Stimulated activated naive B cell treated with anti-CD40 and anti-IgM and Interleukin-4, amounts not matched to agents 10 μg/mL and 1 μg/mL and 100 μg/mL, for 72 hours (primary cell): ENCODE data around the gene ASB6.

Source experiments
- ATAC-seq, 2 donors: fragments of 150-1000 bp; cut with Tn5 transposase; replicated peaks; 2 replicates each; pipeline ENCODE4 v1.10.0; 2021; ENCODE audit warnings: moderate library complexity in 1 of 2
- DNase-seq: peaks from one replicate; pipeline ENCODE4 v3.0.0; 2021
- H3K27ac Mint-ChIP-seq: one replicate; pipeline ENCODE4 v1.8.0; 2022; ENCODE audit warnings: mild to moderate bottlenecking, mixed read lengths
- H3K27me3 Mint-ChIP-seq, 2 donors: one replicate each; pipeline ENCODE4 v1.8.0; 2022; ENCODE audit warnings: mixed read lengths in 2 of 2
- H3K36me3 Mint-ChIP-seq, 2 donors: one replicate each; pipeline ENCODE4 v1.8.0; 2022; ENCODE audit warnings: mixed read lengths in 2 of 2, mild to moderate bottlenecking in 1 of 2
- H3K4me1 Mint-ChIP-seq, 2 donors: one replicate each; pipeline ENCODE4 v1.8.0; 2022; ENCODE audit warnings: mixed read lengths in 2 of 2, mild to moderate bottlenecking in 1 of 2
- H3K4me3 Mint-ChIP-seq, 2 donors: one replicate each; pipeline ENCODE4 v1.8.0; 2022; ENCODE audit warnings: mild to moderate bottlenecking in 2 of 2, mixed read lengths in 2 of 2, moderate library complexity in 1 of 2
- H3K9me3 Mint-ChIP-seq, 2 donors: one replicate each; pipeline ENCODE4 v1.8.0; 2022; ENCODE audit warnings: mixed read lengths in 2 of 2, mild to moderate bottlenecking in 1 of 2

Gene ASB6

GRCh38 chr9:129661029-129661428, 19.1 kb upstream of the ASB6 start:
- Mint-ChIP-seq H3K4me3 (no peak overlapping the region), H3K36me3 (no peaks in the 10 kb centered on the region), H3K27me3 (peaks cover 18 to 38% of the 10 kb centered on the region in 2 donors), H3K4me1 (peaks cover 5 to 8% of the 10 kb centered on the region in 2 donors), H3K27ac (no peak overlapping the region), H3K9me3 (no peaks in the 10 kb centered on the region)
- DNase-seq (no peak), ATAC-seq (no peak)

DNA sequence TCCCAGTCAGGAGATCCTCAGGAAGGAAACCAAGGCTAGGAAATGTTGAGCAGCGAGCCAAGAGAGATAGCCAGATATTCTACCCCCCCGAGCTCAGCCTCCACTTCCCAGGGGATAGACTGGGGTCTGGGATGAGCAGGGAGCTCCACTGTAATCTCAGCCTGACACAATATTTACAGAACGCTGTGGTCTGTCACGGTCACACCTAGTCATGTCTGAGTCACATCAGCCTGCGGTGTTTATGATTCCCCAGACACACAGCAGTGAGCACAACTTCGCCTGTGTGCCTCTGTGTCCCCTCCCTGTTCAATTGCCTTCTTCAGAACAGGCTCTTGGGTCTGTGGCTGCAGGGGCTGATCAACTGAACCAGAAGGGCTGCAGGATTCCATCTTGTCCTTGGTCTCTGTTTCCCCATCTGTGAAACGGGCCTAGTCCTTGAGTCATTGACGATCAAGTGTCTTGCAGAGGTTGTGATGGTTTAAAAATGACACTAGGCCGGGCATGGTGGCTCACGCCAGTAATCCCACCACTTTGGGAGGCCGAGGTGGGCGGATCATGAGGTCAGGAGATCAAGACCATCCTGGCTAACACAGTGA, 14.9 kb upstream of the ASB6 start:
- no peak for DNase-seq
- Mint-ChIP-seq H3K4me3 (no peak overlapping the region), H3K4me1 (no peaks in the 10 kb centered on the region), H3K27ac (no peak overlapping the region), H3K36me3 (no peaks in the 10 kb centered on the region), H3K9me3 (no peaks in the 10 kb centered on the region), H3K27me3 (peaks cover 3 to 29% of the 10 kb centered on the region in 2 donors)
- no peak for ATAC-seq

DNA sequence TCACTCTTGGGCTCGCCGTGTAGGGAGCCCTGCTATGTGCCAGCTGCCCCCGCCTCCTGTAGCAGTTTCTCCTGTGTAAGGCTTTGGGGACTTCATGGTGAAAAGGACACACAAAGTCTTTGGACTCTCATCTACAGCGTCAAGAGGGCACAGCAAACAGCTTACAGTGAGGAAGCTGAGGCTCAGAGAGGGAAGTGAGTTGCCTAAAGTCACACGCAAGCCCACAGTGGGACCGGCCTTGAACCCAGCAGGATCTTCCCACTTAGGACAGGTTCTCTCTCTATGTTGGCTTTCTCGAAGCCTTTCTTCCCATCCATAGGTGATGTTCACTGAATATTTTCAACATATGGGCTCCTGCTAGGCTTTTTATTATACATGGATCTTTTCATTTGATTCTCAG, 13.7 kb upstream of the ASB6 start:
- ATAC-seq, result no peak
- no peak overlapping the region for H3K4me3 Mint-ChIP-seq
- H3K27me3 Mint-ChIP-seq, result peaks cover 3 to 24% of the 10 kb centered on the region in 2 donors
- DNase-seq, result no peak
- H3K4me1 Mint-ChIP-seq, result no peaks in the 10 kb centered on the region
- no peaks in the 10 kb centered on the region for H3K9me3 Mint-ChIP-seq
- H3K27ac Mint-ChIP-seq, result no peak overlapping the region
- no peaks in the 10 kb centered on the region for H3K36me3 Mint-ChIP-seq

GRCh38 chr9:129655154-129655553, 13.2 kb upstream of the ASB6 start:
- H3K36me3 Mint-ChIP-seq, result no peaks in the 10 kb centered on the region
- no peaks in the 10 kb centered on the region for H3K4me1 Mint-ChIP-seq
- H3K4me3 Mint-ChIP-seq, result no peak overlapping the region
- ATAC-seq, result no peak
- H3K27me3 Mint-ChIP-seq, result peaks cover 3 to 27% of the 10 kb centered on the region in 2 donors
- H3K9me3 Mint-ChIP-seq, result no peaks in the 10 kb centered on the region
- no peak overlapping the region for H3K27ac Mint-ChIP-seq
- no peak for DNase-seq

DNA sequence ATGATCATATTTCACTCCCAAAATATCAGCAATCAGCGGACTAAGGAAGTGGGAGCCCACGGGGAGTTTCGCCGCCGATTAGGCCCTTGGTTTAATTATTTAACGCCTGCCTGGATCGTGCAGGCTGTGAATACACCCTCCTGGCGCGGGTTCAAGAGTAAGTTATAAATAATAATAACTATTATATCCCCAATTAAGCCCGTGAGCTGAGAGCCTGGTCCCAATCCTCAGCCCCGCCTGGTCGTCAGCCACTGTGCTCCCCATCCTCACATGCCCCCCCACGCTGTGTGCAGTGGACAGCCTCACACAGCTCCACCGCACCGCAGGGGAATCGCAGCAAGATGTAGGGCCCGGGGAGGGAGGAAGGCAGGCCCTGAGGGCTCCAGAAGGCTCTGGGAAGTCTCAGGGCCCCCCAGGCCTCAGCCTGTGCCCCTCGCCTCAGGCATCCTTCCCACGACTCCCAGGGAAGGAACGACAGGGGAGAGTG, 12.6 kb upstream of the ASB6 start:
- no peaks in the 10 kb centered on the region for H3K4me1 Mint-ChIP-seq
- no peaks in the 10 kb centered on the region for H3K9me3 Mint-ChIP-seq
- peaks cover 3 to 26% of the 10 kb centered on the region in 2 donors for H3K27me3 Mint-ChIP-seq
- H3K4me3 Mint-ChIP-seq, result no peak overlapping the region
- ATAC-seq (no peak), DNase-seq (no peak)
- H3K27ac Mint-ChIP-seq, result no peak overlapping the region
- no peaks in the 10 kb centered on the region for H3K36me3 Mint-ChIP-seq

GRCh38 chr9:129653823-129654553, 12.0 kb upstream of the ASB6 start:
- ATAC-seq, result no peak
- Mint-ChIP-seq H3K4me1 (no peaks in the 10 kb centered on the region), H3K36me3 (no peaks in the 10 kb centered on the region), H3K27me3 (peaks cover 0 to 26% of the 10 kb centered on the region in 2 donors), H3K27ac (no peak overlapping the region), H3K9me3 (no peaks in the 10 kb centered on the region), H3K4me3 (no peak overlapping the region)
- DNase-seq, result no peak

DNA sequence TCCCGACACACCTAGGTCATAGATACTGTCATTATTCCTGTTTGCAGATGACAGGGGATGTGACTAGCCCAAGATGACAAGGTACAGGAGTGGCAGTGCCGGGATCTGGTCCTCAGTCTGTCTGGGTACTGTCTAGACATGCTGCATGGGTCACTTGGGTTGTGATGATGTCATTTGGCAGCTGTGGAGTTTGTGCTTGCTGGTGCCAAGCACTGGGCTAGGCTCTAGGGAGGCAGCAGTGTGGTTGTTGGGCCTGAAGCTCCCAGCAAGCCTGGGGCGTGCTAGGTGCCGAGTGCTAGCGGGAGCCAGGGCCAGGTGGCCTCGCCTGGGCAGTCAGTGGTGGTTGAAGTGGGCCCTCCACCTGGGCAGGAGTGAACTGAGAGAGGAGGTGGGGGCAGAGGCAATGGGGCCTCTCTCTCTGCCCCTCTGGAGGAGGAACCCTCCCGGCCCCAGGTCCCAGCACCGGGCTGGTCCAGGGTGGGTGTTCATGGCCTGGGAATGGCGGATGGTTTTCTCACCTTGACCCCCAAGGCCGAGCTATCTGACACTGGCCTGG, 8.8 kb upstream of the ASB6 start:
- no peak for DNase-seq
- Mint-ChIP-seq H3K9me3 (peaks cover 0 to 3% of the 10 kb centered on the region in 2 donors), H3K4me1 (no peaks in the 10 kb centered on the region), H3K36me3 (no peaks in the 10 kb centered on the region), H3K4me3 (no peak overlapping the region), H3K27me3 (peaks cover 5 to 27% of the 10 kb centered on the region in 2 donors), H3K27ac (no peak overlapping the region)
- no peak for ATAC-seq

DNA sequence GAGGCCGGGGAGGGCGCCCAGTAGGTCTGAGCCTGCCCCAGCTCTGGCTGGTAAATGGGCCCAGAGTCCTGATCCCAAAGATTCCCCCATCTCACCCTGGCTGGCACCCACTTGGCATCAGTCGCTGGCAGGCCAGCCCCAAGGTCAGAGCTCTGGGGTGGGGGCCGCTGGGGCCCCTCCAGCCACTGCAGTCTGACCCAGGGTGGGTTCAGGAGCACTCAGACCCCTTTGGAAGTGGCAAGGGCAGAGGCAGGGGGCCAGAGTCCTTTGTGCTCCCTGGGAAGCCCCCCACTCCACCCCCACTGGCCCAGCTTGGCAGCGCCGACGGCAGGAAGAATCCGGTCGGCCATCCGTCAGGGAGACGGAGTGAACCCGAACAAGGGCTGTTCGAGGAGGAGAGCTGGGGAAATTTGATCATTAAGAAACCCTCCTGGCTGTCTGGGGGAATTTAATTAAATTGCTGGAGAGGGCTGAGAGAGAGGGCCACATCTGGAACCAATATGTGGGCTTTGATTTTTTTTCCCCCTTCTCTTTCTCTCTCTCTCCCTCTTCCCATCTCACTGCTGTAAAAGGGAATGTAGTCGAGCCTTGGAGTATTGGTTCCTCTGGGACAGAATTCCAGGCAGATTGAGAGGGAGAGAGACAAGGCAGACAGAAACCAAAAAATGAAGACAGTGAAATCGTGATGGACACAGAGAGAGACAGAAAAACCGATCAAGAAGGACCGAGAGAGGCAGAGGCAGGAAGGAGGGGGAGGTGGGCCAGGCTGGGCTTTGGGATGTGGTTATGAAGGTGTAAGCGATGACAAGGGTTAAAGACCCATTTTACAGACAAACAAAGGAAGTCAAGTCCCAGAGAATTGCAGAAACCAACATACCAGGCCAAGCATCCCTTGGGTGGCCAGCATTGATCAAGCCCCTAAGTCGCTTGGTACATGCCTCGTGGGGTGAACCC, 8.1 kb upstream of the ASB6 start:
- Mint-ChIP-seq H3K9me3 (peaks cover 0 to 3% of the 10 kb centered on the region in 2 donors), H3K36me3 (no peaks in the 10 kb centered on the region), H3K4me1 (peaks cover 0 to 4% of the 10 kb centered on the region in 2 donors), H3K27me3 (peaks cover 5 to 26% of the 10 kb centered on the region in 2 donors), H3K27ac (no peak overlapping the region), H3K4me3 (no peak overlapping the region)
- DNase-seq (no peak), ATAC-seq (no peak)

- Mint-ChIP-seq H3K9me3 (peaks cover 0 to 3% of the 10 kb centered on the region in 2 donors), H3K27me3 (peaks cover 5 to 20% of the 10 kb centered on the region in 2 donors), H3K4me3 (no peak overlapping the region), H3K4me1 (peaks cover 0 to 4% of the 10 kb centered on the region in 2 donors), H3K36me3 (no peaks in the 10 kb centered on the region), H3K27ac (no peak overlapping the region)
- ATAC-seq, result no peak
- DNase-seq, result no peak
Measured at GRCh38 chr9:129648764-129649115, 6.8 kb upstream of the ASB6 start.

DNA sequence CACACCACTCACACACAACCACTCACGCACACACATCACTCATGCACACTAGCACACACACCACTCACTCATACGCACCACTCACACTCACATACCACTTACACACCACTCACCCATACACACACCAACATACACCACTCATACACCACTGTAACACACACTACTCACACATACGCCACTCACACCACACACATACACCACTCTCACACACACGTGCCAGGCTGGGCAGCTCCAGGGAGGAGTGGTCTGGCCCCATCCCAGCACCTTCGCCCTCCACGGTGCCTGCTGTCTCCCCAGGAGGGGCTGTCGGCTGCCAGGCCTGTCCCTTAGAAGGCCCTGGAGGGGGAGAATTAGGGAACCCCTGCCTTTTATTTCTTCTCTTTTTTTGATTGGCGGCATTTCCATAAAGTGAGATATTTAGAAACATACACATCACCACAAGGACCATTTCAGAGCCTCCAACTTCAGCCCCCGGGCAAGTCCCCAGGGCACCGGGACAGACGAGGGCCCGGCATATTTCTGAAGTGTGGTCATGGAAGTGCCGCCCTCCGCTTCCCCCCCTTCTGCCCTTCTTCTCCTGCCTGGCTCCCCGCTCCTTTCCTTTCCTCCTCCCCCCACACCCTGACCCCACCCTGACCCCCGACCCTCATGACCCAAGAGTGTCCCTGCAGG, 6.3 kb upstream of the ASB6 start:
- no peaks in the 10 kb centered on the region for H3K36me3 Mint-ChIP-seq
- DNase-seq, result no peak
- peaks cover 5 to 15% of the 10 kb centered on the region in 2 donors for H3K27me3 Mint-ChIP-seq
- peaks cover 0 to 4% of the 10 kb centered on the region in 2 donors for H3K4me1 Mint-ChIP-seq
- peaks cover 0 to 3% of the 10 kb centered on the region in 2 donors for H3K9me3 Mint-ChIP-seq
- H3K4me3 Mint-ChIP-seq, result no peak overlapping the region
- no peak for ATAC-seq
- H3K27ac Mint-ChIP-seq, result no peak overlapping the region

DNA sequence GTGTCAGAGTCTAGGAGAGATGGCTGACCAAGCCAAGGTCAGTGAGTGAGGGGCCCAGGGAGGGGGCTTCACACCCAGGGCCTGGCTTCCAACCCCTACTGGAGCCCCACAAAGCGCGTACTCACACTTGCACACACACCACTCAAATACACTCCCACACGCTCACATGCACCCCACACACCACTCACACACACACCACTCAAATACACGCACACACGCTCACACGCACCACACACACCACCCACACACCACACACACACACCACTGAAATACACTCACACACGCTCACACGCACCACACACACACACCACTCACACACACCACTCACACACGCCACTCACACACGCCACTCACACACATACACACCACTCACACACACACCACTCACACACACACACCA, 5.7 kb upstream of the ASB6 start:
- peaks cover 0 to 6% of the 10 kb centered on the region in 2 donors for H3K4me1 Mint-ChIP-seq
- DNase-seq (no peak), ATAC-seq (no peak)
- H3K36me3 Mint-ChIP-seq, result no peaks in the 10 kb centered on the region
- H3K4me3 Mint-ChIP-seq, result no peak overlapping the region
- H3K27ac Mint-ChIP-seq, result no peak overlapping the region
- H3K27me3 Mint-ChIP-seq, result peaks cover 5 to 15% of the 10 kb centered on the region in 2 donors
- H3K9me3 Mint-ChIP-seq, result peaks cover 0 to 3% of the 10 kb centered on the region in 2 donors

DNA sequence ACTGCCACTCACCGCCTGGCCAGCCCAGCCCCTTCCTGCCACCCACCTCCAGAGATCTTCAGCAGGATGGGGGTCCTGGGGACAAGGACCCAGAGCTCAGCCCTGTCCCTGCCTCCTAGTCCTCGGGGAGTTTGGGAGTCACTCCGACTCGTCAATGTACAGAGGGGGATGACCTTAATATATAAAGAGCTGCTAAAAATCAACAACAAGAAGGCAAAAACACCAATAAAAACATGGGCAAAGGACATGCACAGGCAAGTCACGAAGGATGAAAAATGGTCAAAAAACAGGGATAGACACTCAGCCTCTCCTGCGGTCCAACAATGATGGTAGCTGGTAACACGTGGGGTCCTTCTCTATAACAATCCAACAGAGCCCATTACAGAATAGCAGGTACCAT, 4.7 kb upstream of the ASB6 start:
- no peaks in the 10 kb centered on the region for H3K36me3 Mint-ChIP-seq
- H3K4me1 Mint-ChIP-seq, result peaks cover 2 to 11% of the 10 kb centered on the region in 2 donors
- peaks cover 0 to 3% of the 10 kb centered on the region in 2 donors for H3K9me3 Mint-ChIP-seq
- no peak overlapping the region for H3K4me3 Mint-ChIP-seq
- DNase-seq (no peak), ATAC-seq (no peak)
- peaks cover 5 to 15% of the 10 kb centered on the region in 2 donors for H3K27me3 Mint-ChIP-seq
- no peak overlapping the region for H3K27ac Mint-ChIP-seq

DNA sequence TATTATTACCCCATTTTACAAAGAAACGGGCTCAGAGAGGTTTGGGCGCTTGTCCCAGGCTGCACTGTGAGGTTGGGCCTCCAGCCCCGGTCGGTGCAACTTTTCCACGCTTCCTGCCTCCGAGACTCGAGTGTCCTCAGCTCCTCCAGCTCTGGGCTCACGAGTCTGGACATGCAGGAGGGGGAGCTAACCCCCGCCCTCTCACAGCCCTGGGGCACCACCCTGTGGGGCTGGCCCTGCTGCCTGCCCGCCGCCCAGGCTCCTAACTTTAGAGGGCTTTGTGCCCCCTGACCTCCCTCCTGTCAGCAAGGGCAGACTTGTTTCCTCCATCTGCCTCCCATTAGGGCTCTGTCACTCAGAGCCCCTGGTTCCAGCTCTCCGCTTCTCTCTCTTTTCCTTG, 4.3 kb upstream of the ASB6 start:
- ATAC-seq (no peak), DNase-seq (no peak)
- no peak overlapping the region for H3K27ac Mint-ChIP-seq
- peaks cover 3 to 14% of the 10 kb centered on the region in 2 donors for H3K4me1 Mint-ChIP-seq
- no peak overlapping the region for H3K4me3 Mint-ChIP-seq
- H3K27me3 Mint-ChIP-seq, result peaks cover 5 to 15% of the 10 kb centered on the region in 2 donors
- H3K36me3 Mint-ChIP-seq, result no peaks in the 10 kb centered on the region
- H3K9me3 Mint-ChIP-seq, result peaks cover 0 to 3% of the 10 kb centered on the region in 2 donors

DNA sequence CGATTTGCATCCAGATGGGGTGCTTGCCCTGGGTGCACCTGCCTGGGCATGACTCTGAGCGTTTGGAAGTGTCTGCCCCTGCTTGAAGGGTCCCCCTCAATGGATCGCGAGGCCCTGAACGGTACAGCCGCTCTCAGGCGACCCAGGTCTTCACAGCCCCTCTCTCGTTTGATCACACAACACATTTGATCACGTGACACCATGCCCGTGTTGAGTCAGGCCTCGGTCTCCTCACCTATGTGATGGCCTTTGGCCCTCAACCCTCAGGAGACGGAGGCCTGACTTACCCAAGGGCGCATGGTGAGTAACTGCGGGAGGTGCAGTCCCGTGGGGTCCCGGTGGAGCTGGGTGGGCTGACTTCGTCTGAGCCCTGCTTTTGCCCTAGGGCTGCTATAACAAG, 3.0 kb upstream of the ASB6 start:
- DNase-seq (no peak), ATAC-seq (no peak)
- Mint-ChIP-seq H3K4me3 (no peak overlapping the region), H3K36me3 (no peaks in the 10 kb centered on the region), H3K27ac (no peak overlapping the region), H3K4me1 (peaks cover 10 to 28% of the 10 kb centered on the region in 2 donors), H3K27me3 (peaks cover 5 to 7% of the 10 kb centered on the region in 2 donors), H3K9me3 (peaks cover 0 to 3% of the 10 kb centered on the region in 2 donors)
